ENCODE results near the gene RND1. TPM values are rescaled to one million over a fixed set of nuclear protein-coding genes. Genes with fewer than 3 reads are reported as not detected.

Gene RND1
- total RNA-seq, 1 donor from 2014 or later = 5.9 TPM

GRCh38 chr12:48889679-48890078, 24.0 kb upstream of the RND1 start:
- H3K4me1 ChIP-seq = peaks cover 11% of the 10 kb centered on the region
- no peak overlapping the region for H3K4me3 ChIP-seq
- H3K27me3 ChIP-seq (ENCODE audit: low read depth) = peaks cover 12% of the 10 kb centered on the region
- no peaks in the 10 kb centered on the region for H3K36me3 ChIP-seq
- intact Hi-C loops (cut with DNase I) = no loop called here
- H3K9me3 ChIP-seq = no peaks in the 10 kb centered on the region
- DNase-seq (no peak), ATAC-seq (no peak)
- no peak overlapping the region for H3K27ac ChIP-seq
- no peak for TF ChIP-seq CTCF (IDR thresholded peaks at IDR 0.05)

GRCh38 chr12:48883305-48884161, 17.9 kb upstream of the RND1 start:
- peak; percentile 5 to 43 for ATAC-seq
- Histone ChIP-seq H3K4me1 (peaks cover 22% of the 10 kb centered on the region), H3K27ac (peak overlapping the region; percentile 56), H3K4me3 (no peak overlapping the region), H3K36me3 (no peaks in the 10 kb centered on the region), H3K9me3 (no peaks in the 10 kb centered on the region), H3K27me3 (ENCODE audit: low read depth) (peaks cover 3% of the 10 kb centered on the region)
- intact Hi-C loops (cut with DNase I) = no loop called here
- DNase-seq = no peak
- no peak for TF ChIP-seq CTCF (IDR thresholded peaks at IDR 0.05)

GRCh38 chr12:48882972-48883304, 17.3 kb upstream of the RND1 start:
- H3K9me3 ChIP-seq = no peaks in the 10 kb centered on the region
- ATAC-seq = no peak
- H3K27ac ChIP-seq = peak overlapping the region; percentile 56
- DNase-seq = no peak
- peaks cover 22% of the 10 kb centered on the region for H3K4me1 ChIP-seq
- no peaks in the 10 kb centered on the region for H3K36me3 ChIP-seq
- H3K27me3 ChIP-seq (ENCODE audit: low read depth) = peaks cover 3% of the 10 kb centered on the region
- no peak overlapping the region for H3K4me3 ChIP-seq
- intact Hi-C loops (cut with DNase I) = no loop called here
- no peak for TF ChIP-seq CTCF (IDR thresholded peaks at IDR 0.05)

GRCh38 chr12:48882315-48882687, 16.6 kb upstream of the RND1 start:
- ATAC-seq (peak; percentile 43 to 80), DNase-seq (no peak)

GRCh38 chr12:48881686-48882314, 16.1 kb upstream of the RND1 start:
- Histone ChIP-seq H3K9me3 (no peaks in the 10 kb centered on the region), H3K4me1 (peaks cover 22% of the 10 kb centered on the region), H3K27ac (peak overlapping the region; percentile 56), H3K27me3 (ENCODE audit: low read depth) (peaks cover 3% of the 10 kb centered on the region), H3K36me3 (no peaks in the 10 kb centered on the region), H3K4me3 (peak overlapping the region; percentile 29)
- ATAC-seq (peak in 1 of 2 donors; percentile 10), DNase-seq (no peak)
- TF ChIP-seq CTCF (IDR thresholded peaks at IDR 0.05) = no peak
- intact Hi-C loops (cut with DNase I) = no loop called here

More at GRCh38 chr12:48882315-48882687, 16.6 kb upstream of the RND1 start:
- no peaks in the 10 kb centered on the region for H3K36me3 ChIP-seq
- peaks cover 22% of the 10 kb centered on the region for H3K4me1 ChIP-seq
- no peaks in the 10 kb centered on the region for H3K9me3 ChIP-seq
- H3K27me3 ChIP-seq (ENCODE audit: low read depth) = peaks cover 3% of the 10 kb centered on the region
- H3K27ac ChIP-seq = peak overlapping the region; percentile 56
- intact Hi-C loops (cut with DNase I) = no loop called here
- TF ChIP-seq CTCF (IDR thresholded peaks at IDR 0.05) = no peak
- H3K4me3 ChIP-seq = peak overlapping the region; percentile 29

Data from lower lobe of right lung (tissue), 2 donors.